Endothelial cell (in vitro differentiated cells): Measurements from ENCODE around the gene PNMA8A. TPM values are rescaled to one million over a fixed set of nuclear protein-coding genes. Genes with fewer than 3 reads are reported as not detected.

ENCODE experiments used
- DNase-seq: peaks from one replicate; pipeline ENCODE4 v3.0.0; 2021; ENCODE audit warnings: low spot score
- H3K27ac Mint-ChIP-seq: one replicate; pipeline ENCODE4 v1.8.0; 2021; ENCODE audit warnings: mixed read lengths, inconsistent platforms; ENCODE audit not compliant: unreplicated experiment
- H3K27me3 Mint-ChIP-seq: one replicate; pipeline ENCODE4 v1.8.0; 2021; ENCODE audit warnings: mild to moderate bottlenecking, moderate library complexity, mixed read lengths, inconsistent platforms; ENCODE audit not compliant: unreplicated experiment
- H3K36me3 Mint-ChIP-seq: one replicate; pipeline ENCODE4 v1.8.0; 2021; ENCODE audit warnings: mild to moderate bottlenecking, low read depth, mixed read lengths, inconsistent platforms; ENCODE audit not compliant: unreplicated experiment
- H3K4me1 Mint-ChIP-seq: one replicate; pipeline ENCODE4 v1.8.0; 2021; ENCODE audit warnings: mild to moderate bottlenecking, mixed read lengths, inconsistent platforms; ENCODE audit not compliant: unreplicated experiment
- H3K4me3 Mint-ChIP-seq: one replicate; pipeline ENCODE4 v1.8.0; 2021; ENCODE audit warnings: mild to moderate bottlenecking, mixed read lengths, inconsistent platforms; ENCODE audit not compliant: unreplicated experiment
- H3K9me3 Mint-ChIP-seq: one replicate; pipeline ENCODE4 v1.8.0; 2021; ENCODE audit warnings: mixed read lengths, inconsistent platforms; ENCODE audit not compliant: unreplicated experiment
- total RNA-seq: library from RNA; stranded (reverse); fragmentation: NEBNext Ultra II Directional; extraction: Animal tissue kit (Norgen Biotek cat#: 25700); gene quantifications from one replicate; pipeline ENCODE4 v1.2.1, GENCODE V29; 2021; ENCODE audit not compliant: unreplicated experiment
- TF ChIP-seq, protein P1 (sequence below): fragments of 200-600 bp; sonication (generic); IDR thresholded peaks from one replicate; pipeline ENCODE4 v1.5.0; 2021; ENCODE audit warnings: antibody characterized with exemption; ENCODE audit not compliant: unreplicated experiment

PNMA8A gene
- total RNA-seq, 1 donor from 2014 or later = 12.4 TPM

DNA sequence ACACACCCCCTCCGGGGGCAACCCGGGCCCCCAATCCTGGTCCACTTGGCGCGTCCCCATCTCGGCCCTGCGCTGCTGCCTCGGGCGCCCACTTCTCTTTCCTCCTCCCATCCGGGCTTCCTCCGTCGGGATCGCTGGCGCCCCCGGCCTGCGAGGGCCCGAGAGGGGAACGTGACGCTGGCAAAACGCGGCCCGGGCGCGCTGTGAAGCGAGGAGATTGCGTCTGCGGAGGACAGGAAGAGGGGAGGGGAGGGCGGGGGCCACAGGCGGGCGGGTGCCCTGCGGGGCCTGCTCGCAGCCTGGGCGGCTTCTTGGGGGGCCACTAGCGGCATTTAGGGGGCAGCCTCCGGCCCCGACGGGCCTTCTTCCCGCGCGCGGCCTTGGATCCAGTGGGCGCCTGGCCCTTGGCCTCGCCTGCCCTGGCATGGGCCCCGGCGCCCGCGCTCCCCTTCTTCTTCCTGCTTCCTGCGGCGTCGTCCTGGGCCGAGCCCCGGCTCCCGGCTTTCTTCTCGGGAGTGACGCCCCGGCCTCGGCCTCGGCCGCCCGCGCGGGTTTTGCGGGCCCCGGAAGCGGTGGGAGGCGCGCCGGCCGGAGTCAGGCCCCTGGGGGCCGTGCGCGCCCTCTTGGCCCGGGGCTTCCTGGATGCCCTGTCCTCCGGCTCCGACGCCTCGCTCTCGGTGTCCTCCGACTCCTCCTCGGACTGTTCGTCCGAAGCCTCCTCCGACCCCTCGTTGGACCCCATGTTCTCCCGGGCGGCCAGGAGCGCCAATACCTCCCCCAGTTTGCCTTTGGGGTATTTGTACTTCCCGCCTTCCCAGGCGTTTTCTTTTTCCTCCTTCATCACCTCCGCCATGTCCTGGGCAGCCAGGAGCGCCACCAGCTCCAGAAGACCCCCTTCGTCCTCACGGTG is 22.1 kb upstream of the PNMA8A start:
- DNase-seq = peak; percentile 36
- TF ChIP-seq, protein P1, sequence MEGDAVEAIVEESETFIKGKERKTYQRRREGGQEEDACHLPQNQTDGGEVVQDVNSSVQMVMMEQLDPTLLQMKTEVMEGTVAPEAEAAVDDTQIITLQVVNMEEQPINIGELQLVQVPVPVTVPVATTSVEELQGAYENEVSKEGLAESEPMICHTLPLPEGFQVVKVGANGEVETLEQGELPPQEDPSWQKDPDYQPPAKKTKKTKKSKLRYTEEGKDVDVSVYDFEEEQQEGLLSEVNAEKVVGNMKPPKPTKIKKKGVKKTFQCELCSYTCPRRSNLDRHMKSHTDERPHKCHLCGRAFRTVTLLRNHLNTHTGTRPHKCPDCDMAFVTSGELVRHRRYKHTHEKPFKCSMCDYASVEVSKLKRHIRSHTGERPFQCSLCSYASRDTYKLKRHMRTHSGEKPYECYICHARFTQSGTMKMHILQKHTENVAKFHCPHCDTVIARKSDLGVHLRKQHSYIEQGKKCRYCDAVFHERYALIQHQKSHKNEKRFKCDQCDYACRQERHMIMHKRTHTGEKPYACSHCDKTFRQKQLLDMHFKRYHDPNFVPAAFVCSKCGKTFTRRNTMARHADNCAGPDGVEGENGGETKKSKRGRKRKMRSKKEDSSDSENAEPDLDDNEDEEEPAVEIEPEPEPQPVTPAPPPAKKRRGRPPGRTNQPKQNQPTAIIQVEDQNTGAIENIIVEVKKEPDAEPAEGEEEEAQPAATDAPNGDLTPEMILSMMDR = no peak
- no peak overlapping the region for H3K27ac Mint-ChIP-seq
- peaks cover 5% of the 10 kb centered on the region for H3K4me1 Mint-ChIP-seq
- no peaks in the 10 kb centered on the region for H3K9me3 Mint-ChIP-seq
- peaks cover under 1% of the 10 kb centered on the region for H3K36me3 Mint-ChIP-seq
- H3K27me3 Mint-ChIP-seq = peaks cover 22% of the 10 kb centered on the region
- no peak overlapping the region for H3K4me3 Mint-ChIP-seq

DNA sequence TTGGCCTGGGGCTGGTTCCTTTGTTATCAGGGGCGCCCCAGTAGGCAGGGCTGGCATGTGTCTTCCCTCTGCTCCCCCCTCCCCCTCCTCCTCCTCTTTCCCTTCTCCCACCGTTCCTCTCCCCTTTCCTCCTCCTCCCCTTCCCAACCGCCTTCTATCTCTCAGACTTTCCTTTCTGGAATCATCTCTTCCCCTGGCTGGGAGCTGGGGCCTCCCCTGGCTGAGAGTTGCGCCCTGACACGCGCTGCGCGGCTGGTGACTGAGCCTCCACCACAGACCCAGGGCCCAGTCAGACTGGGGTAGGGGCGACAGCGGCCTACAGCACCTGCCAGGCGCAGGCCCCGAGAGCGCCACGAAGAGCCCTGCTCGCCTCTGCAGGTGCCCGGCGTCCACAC is 21.5 kb upstream of the PNMA8A start:
- Mint-ChIP-seq H3K27me3 (peaks cover 25% of the 10 kb centered on the region), H3K4me1 (peaks cover 8% of the 10 kb centered on the region), H3K36me3 (peaks cover 3% of the 10 kb centered on the region), H3K27ac (no peak overlapping the region), H3K9me3 (no peaks in the 10 kb centered on the region), H3K4me3 (no peak overlapping the region)
- TF ChIP-seq, protein P1 = no peak
- DNase-seq = no peak

DNA sequence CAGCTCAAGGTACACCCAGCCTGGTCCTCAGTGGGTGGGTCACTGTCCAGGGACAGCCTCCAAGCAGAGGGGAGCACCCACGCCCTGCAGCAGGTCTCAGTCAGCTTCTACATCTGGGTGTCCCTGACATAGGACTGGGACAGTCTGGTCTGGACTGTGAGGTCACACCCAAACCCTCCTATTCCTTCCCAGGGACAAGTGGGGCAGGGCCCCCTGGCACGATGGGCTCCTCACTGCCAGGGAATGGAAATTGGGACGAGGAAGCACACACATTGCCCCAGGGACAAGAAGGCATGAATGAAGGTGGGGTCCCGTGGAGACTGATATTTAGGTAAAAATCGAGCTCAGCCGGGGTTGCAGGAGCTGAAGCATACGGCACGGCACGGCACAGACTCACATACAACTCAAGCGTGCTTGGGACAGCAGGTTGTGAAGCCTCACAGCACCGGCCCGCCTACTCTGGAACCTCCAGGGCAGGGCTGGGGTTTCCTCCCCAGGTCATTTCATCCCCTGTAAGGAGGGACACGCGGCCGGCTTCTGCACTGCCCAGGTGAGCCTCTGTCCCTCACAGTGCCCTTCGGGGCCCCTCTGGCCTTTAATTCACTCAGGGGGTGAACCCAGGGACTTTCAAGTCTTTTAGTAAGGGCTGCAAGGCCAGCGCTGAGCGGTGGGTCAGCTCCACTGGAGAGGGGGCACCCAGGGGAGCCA is 20.8 kb upstream of the PNMA8A start:
- no peak overlapping the region for H3K27ac Mint-ChIP-seq
- H3K4me3 Mint-ChIP-seq = no peak overlapping the region
- TF ChIP-seq, protein P1 = no peak
- DNase-seq = no peak
- peaks cover 25% of the 10 kb centered on the region for H3K27me3 Mint-ChIP-seq
- peaks cover 11% of the 10 kb centered on the region for H3K4me1 Mint-ChIP-seq
- H3K36me3 Mint-ChIP-seq = peaks cover 3% of the 10 kb centered on the region
- H3K9me3 Mint-ChIP-seq = no peaks in the 10 kb centered on the region

DNA sequence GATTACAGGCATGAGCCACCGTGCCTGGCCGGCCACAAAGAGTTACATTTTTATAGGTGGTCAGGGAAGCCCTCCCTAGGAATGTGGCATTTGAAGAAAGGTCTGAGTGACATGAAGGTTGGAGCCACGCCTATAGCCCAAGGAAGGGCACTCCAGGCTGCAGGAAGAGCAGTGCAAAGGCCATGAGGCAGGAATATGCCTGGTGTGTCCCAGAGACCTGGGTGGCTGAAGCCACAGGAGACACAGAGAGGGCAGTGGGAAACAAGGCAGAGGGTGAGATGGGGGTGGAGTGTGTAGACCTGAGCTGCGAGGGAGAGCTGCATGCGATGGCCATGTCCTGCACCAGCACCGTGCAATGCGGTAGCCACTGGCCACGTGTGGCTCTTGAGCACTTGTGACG is 19.4 kb upstream of the PNMA8A start:
- Mint-ChIP-seq H3K36me3 (peaks cover 3% of the 10 kb centered on the region), H3K27me3 (peaks cover 20% of the 10 kb centered on the region), H3K27ac (no peak overlapping the region), H3K9me3 (no peaks in the 10 kb centered on the region), H3K4me3 (no peak overlapping the region), H3K4me1 (peaks cover 11% of the 10 kb centered on the region)
- DNase-seq = no peak
- TF ChIP-seq, protein P1 = no peak
